ENCODE measurements around the gene PIK3AP1.
"Not testable (repeated sequence)": the region's sequence is repeated elsewhere in the genome, so short reads cannot be mapped to it uniquely, and the experiment has no call there.

PIK3AP1 gene

DNA sequence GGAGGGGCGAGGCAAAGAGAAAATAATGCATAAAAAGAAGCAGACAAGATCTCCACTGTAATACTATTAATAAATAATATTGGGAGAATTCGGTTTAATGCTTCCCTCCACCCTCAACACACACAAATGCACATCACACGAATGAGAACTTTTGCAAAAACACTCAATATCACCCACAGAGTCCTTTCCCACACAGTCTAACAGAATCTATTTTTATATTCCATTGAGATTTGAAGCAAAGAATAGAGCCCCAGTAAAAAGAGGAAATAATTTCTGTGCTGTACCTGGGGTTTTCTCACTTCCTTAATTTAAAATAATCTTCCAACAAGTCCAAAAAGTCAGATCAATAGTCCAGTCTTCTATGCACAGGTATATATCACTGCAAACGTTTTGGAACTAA lies 17.0 kb downstream of the PIK3AP1 start:
- no peak for ATAC-seq (replicated peaks; ENCODE audit: extremely low read depth, poor library complexity, severe bottlenecking)

DNA sequence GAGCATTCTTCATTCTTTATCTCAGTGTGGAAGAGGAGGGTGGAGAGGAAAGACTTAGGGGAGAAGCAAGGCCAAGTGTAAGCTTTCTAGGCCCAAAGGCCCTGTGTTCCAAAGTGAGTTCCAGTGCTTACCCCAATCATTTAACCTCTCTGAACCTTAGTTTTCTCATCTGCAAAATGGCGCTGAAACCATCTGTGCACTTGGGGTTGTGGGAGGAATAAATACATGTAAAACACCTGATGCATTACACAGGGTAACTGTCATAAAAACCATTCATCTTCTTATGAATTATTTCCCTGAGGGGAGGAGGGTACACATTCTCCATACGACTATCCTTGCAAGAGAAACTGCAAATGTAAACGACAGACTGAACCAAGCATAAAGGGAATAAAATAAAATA lies 19.0 kb downstream of the PIK3AP1 start:
- H3K9me3 Mint-ChIP-seq = no peaks in the 10 kb centered on the region
- H3K4me1 Mint-ChIP-seq = peaks cover 10% of the 10 kb centered on the region
- no peak overlapping the region for H3K4me3 Mint-ChIP-seq
- H3K27me3 Mint-ChIP-seq = no peaks in the 10 kb centered on the region
- no peak for DNase-seq (ENCODE audit: low spot score in 2 of 2)
- peaks cover 8% of the 10 kb centered on the region for H3K36me3 Mint-ChIP-seq (ENCODE audit: insufficient read depth)
- H3K27ac Mint-ChIP-seq (ENCODE audit: low read depth) = peak overlapping the region; percentile 58
- ATAC-seq (replicated peaks; ENCODE audit: extremely low read depth, poor library complexity, severe bottlenecking) = no peak

More for the DNA sequence above, 17.0 kb downstream of the PIK3AP1 start:
- Mint-ChIP-seq H3K36me3 (ENCODE audit: insufficient read depth) (peaks cover 13% of the 10 kb centered on the region), H3K4me3 (no peak overlapping the region), H3K27me3 (no peaks in the 10 kb centered on the region), H3K9me3 (no peaks in the 10 kb centered on the region), H3K4me1 (peaks cover 5% of the 10 kb centered on the region), H3K27ac (ENCODE audit: low read depth) (no peak overlapping the region)
- DNase-seq (ENCODE audit: low spot score in 2 of 2) = no peak

DNA sequence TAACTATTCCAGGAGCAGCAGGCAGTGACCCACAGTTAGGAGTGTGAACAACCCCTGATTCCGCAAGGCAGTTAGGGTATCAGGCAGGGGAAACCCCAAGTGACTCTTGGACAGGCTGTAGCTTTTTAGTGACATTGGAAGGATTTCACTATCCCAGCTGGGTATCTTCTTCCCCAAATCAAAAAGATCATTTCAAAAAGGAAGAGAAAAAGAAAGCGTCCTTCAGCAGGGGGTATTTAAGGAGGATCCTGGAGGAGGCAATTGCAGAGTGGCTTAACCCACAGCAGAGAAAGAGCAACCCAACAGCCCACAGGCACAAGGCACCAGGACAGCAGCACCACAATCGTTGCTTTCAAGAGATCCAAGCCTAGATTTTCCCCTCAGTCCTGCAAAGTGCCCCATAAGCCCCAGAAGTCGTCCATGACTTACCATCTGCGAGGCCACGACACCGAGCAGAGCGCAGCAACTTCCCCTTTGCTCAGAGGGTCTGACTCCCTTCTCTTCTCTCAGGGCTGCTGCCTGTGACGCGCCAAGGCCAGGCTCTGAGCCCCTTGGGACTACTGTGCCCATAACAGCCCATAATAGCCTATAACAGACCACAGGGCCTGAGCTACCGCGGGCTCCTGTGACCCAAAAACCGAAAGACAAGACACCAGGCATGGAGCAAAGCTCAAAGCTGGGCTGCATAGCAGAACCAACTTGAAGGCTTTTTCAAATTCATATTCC lies 19.8 kb downstream of the PIK3AP1 start:
- Mint-ChIP-seq H3K36me3 (ENCODE audit: insufficient read depth) (peaks cover 8% of the 10 kb centered on the region), H3K4me3 (peak overlapping the region; percentile 27), H3K27me3 (no peaks in the 10 kb centered on the region), H3K4me1 (peaks cover 17% of the 10 kb centered on the region), H3K9me3 (no peaks in the 10 kb centered on the region), H3K27ac (ENCODE audit: low read depth) (peak overlapping the region; percentile 58)
- ATAC-seq (replicated peaks; ENCODE audit: extremely low read depth, poor library complexity, severe bottlenecking) (peak; percentile 58), DNase-seq (ENCODE audit: low spot score in 2 of 2) (no peak)

DNA sequence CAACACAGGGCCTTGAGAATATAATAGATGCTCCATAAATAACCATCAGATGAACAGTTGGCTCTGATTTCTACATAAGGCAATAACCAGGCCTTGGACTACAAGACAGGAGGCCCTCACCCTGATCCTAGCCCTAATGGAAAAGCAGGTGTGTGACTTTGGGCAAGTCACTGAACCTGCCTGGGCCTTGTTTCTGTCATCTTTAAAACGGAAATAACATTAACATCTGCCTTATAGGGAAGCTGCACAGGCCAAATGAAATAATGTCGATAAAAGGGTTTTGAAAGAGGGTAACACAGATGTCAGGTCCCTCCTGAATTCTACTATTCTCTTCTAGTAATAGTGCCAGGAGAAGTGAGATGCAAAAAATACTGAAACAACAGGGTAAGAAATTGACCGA lies 20.7 kb downstream of the PIK3AP1 start:
- H3K4me3 Mint-ChIP-seq = no peak overlapping the region
- no peaks in the 10 kb centered on the region for H3K27me3 Mint-ChIP-seq
- no peak for DNase-seq (ENCODE audit: low spot score in 2 of 2)
- no peak overlapping the region for H3K27ac Mint-ChIP-seq (ENCODE audit: low read depth)
- peaks cover 8% of the 10 kb centered on the region for H3K36me3 Mint-ChIP-seq (ENCODE audit: insufficient read depth)
- no peaks in the 10 kb centered on the region for H3K9me3 Mint-ChIP-seq
- peaks cover 27% of the 10 kb centered on the region for H3K4me1 Mint-ChIP-seq
- no peak for ATAC-seq (replicated peaks; ENCODE audit: extremely low read depth, poor library complexity, severe bottlenecking)

DNA sequence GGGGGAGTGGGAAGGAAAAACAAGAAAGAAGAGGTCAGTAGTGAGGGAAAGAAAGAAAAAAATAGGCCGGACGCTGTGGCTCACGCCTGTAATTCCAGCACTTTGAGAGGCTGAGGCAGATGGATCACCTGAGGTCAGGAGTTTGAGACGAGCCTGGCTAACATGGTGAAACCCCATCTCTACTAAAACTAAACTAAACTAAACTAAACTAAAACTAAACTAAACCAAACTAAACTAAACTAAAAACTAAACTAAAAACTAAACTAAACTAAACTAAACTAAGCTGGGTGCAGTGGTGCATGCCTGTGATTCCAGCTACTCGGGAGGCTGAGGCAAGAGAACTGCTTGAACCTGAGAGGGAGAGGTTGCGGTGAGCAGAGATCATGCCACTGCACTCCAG lies 22.0 kb downstream of the PIK3AP1 start:
- H3K4me1 Mint-ChIP-seq = peaks cover 29% of the 10 kb centered on the region
- H3K27ac Mint-ChIP-seq (ENCODE audit: low read depth); H3K4me3 Mint-ChIP-seq; H3K36me3 Mint-ChIP-seq (ENCODE audit: insufficient read depth); ATAC-seq (replicated peaks; ENCODE audit: extremely low read depth, poor library complexity, severe bottlenecking); H3K9me3 Mint-ChIP-seq; H3K27me3 Mint-ChIP-seq; DNase-seq (ENCODE audit: low spot score in 2 of 2): not testable (repeated sequence)

DNA sequence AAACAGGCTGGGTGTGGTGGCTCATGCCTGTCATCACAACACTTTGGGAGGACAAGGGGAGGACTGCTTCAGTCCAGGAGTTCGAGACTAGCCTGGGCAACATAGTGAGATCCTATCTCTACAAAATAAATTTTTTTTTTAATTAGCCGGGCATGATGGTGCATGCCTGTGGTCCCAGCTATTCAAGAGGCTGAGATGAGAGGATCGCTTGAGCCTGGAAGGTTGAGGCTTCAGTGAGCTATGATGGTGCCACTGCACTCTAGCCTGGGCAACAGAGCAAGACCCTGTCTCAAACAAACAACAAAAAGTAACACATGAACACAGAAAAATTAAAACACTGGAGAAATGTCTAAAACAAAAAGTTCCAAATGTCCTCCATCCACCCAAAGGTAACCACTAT lies 22.9 kb downstream of the PIK3AP1 start:
- H3K36me3 Mint-ChIP-seq (ENCODE audit: insufficient read depth) = peaks cover 6% of the 10 kb centered on the region
- peaks cover 29% of the 10 kb centered on the region for H3K4me1 Mint-ChIP-seq
- H3K27ac Mint-ChIP-seq (ENCODE audit: low read depth) = no peak overlapping the region
- H3K9me3 Mint-ChIP-seq = no peaks in the 10 kb centered on the region
- no peak overlapping the region for H3K4me3 Mint-ChIP-seq
- no peak for ATAC-seq (replicated peaks; ENCODE audit: extremely low read depth, poor library complexity, severe bottlenecking)
- no peak for DNase-seq (ENCODE audit: low spot score in 2 of 2)
- no peaks in the 10 kb centered on the region for H3K27me3 Mint-ChIP-seq

DNA sequence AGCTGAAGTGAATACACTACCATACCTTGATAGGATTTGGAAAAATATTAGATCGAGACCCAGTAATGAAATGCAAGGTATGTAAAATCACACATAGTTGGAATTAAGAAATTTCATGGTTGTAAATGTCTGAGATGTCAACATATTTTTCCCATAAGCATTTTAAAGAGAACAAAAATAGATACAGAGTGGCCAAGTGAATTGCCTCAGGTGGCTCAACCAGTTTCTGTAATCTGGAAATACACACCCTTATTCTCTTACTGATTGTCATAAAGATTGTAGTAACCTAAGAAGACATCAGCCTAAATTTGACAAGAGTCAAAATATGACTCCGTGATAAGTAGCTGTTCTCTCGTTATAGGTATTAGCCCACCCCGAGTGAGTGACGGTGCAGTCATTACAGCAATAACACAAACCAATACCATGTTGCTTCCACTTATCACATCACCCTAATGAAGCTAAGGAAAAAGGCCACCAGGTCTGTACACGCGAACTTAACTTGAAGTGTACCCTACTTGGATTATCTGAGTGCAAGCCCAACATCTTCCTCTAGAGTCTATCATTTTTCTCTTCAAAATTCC lies 23.4 kb downstream of the PIK3AP1 start:
- Mint-ChIP-seq H3K4me1 (peaks cover 27% of the 10 kb centered on the region), H3K4me3 (no peak overlapping the region), H3K27ac (ENCODE audit: low read depth) (peak overlapping the region; percentile 76), H3K9me3 (no peaks in the 10 kb centered on the region), H3K36me3 (ENCODE audit: insufficient read depth) (peaks cover 5% of the 10 kb centered on the region), H3K27me3 (no peaks in the 10 kb centered on the region)
- DNase-seq (ENCODE audit: low spot score in 2 of 2) = no peak
- ATAC-seq (replicated peaks; ENCODE audit: extremely low read depth, poor library complexity, severe bottlenecking) = no peak

DNA sequence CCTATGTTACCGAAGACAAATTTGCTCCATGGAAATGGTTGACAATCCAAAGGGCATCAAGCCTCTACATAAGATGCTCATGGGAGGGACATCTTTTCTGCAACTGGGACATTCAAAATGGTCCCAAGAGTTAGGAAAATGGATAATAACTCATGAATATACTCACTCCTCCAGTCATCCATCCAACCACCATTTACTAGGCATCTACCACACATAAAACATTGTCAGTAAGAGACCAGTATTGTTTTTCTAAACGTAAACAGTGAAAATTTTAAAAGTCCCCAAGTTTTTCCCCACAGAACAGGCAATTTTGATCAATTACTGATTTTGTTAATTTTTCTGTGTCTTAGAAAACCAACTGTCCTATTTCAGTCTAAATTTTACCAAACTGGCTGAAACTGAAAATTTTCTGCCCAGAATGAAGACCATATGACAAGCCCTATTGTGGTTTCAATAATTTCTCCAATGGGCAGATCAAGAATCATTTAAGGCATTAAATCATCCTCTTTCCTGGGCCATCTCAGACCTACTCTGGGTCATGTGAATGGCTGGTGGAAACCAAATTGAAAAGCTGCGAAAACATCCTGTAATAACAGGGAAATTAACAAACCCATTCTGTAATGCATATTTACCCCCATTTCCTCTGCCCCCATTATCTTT lies 24.2 kb downstream of the PIK3AP1 start:
- no peaks in the 10 kb centered on the region for H3K9me3 Mint-ChIP-seq
- no peaks in the 10 kb centered on the region for H3K27me3 Mint-ChIP-seq
- H3K27ac Mint-ChIP-seq (ENCODE audit: low read depth) = peak overlapping the region; percentile 76
- H3K36me3 Mint-ChIP-seq (ENCODE audit: insufficient read depth) = peaks cover 3% of the 10 kb centered on the region
- peak overlapping the region; percentile 13 for H3K4me3 Mint-ChIP-seq
- ATAC-seq (replicated peaks; ENCODE audit: extremely low read depth, poor library complexity, severe bottlenecking) = no peak
- no peak for DNase-seq (ENCODE audit: low spot score in 2 of 2)
- peaks cover 24% of the 10 kb centered on the region for H3K4me1 Mint-ChIP-seq

DNA sequence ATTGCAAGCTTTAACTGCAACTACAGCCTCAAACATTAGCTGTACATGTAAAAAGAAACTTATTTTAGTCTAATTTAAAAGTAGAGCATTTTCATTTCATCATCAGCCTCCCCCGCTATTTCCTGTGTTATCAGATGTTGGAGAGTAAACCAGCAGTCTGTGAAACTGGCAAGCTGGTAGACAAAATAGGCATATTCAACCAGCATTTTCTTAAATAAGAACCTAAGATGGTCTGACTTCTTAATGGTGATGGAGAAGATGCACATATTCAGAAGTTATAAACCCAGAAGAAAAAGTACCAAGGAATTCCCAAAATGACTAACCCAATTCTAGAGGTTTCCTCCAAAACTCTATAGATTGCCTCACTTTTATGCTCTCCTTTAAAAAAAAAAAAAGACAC lies 24.9 kb downstream of the PIK3AP1 start:
- DNase-seq (ENCODE audit: low spot score in 2 of 2) (no peak), ATAC-seq (replicated peaks; ENCODE audit: extremely low read depth, poor library complexity, severe bottlenecking) (peak; percentile 87)
- Mint-ChIP-seq H3K9me3 (no peaks in the 10 kb centered on the region), H3K36me3 (ENCODE audit: insufficient read depth) (peaks cover 3% of the 10 kb centered on the region), H3K4me3 (peak overlapping the region; percentile 50), H3K27me3 (no peaks in the 10 kb centered on the region), H3K27ac (ENCODE audit: low read depth) (peak overlapping the region; percentile 76), H3K4me1 (peaks cover 28% of the 10 kb centered on the region)

DNA sequence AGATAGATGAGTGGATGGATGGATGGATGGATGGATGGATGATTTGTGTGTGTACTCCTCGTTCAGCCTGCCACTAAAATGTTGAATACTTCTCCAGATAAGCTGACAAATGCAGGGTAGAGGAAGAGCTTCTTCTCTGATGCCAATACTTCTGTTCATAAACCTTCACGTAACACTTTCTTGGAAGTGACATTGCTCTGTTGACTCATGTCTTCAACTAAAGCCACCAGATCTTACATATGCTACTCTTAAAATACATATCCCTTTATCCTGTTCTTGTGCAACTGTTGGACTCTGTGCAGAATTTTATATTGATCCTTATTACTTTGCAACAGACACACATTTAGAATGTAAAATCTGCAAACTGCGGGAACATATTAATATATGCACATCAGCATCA lies 26.9 kb downstream of the PIK3AP1 start:
- H3K9me3 Mint-ChIP-seq = no peaks in the 10 kb centered on the region
- peaks cover 5% of the 10 kb centered on the region for H3K36me3 Mint-ChIP-seq (ENCODE audit: insufficient read depth)
- H3K27me3 Mint-ChIP-seq = no peaks in the 10 kb centered on the region
- no peak for ATAC-seq (replicated peaks; ENCODE audit: extremely low read depth, poor library complexity, severe bottlenecking)
- H3K27ac Mint-ChIP-seq (ENCODE audit: low read depth) = no peak overlapping the region
- peaks cover 40% of the 10 kb centered on the region for H3K4me1 Mint-ChIP-seq
- no peak overlapping the region for H3K4me3 Mint-ChIP-seq
- DNase-seq (ENCODE audit: low spot score in 2 of 2) = no peak

DNA sequence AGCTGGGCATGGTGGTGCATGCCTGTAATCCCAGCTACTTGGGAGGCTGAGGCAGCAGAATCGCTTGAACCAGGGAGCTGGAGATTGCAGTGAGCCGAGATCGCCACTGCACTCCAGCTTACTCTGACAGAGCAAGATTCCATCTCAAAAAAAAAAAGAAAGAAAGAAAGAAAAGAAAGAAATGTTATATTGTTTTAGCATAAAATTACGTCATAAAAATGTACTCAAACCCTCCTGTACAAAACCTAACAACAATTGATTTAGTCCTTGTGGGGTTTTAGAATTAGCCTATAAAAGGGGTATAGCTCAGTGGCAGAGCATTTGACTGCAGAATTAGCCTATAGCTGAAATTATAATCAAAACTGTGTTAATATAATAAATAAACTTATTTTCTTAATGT lies 27.9 kb downstream of the PIK3AP1 start:
- Mint-ChIP-seq H3K27me3 (no peaks in the 10 kb centered on the region), H3K4me3 (no peak overlapping the region), H3K9me3 (no peaks in the 10 kb centered on the region), H3K4me1 (peaks cover 44% of the 10 kb centered on the region), H3K27ac (ENCODE audit: low read depth) (no peak overlapping the region), H3K36me3 (ENCODE audit: insufficient read depth) (peaks cover 5% of the 10 kb centered on the region)
- ATAC-seq (replicated peaks; ENCODE audit: extremely low read depth, poor library complexity, severe bottlenecking) (no peak), DNase-seq (ENCODE audit: low spot score in 2 of 2) (no peak)

DNA sequence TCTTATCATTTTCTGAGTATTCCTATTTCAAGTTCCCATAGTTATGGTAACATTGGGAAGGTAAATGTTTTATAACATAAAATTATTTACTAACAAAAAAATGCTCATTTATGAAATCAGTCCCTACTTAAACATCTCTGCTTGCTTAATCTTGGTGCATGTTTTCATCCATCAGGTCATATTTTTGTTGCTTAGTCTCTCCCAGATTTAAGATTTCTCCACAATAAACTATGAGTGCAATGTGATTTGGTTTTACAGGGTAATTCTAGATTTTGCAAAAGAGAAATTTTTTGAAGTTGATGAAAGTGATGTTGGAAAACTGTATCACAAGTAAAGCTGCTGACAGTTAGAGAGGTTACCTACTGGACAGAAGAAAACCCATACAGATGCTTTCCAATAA lies 28.6 kb downstream of the PIK3AP1 start:
- H3K36me3 Mint-ChIP-seq (ENCODE audit: insufficient read depth) = peaks cover 3% of the 10 kb centered on the region
- no peaks in the 10 kb centered on the region for H3K27me3 Mint-ChIP-seq
- ATAC-seq (replicated peaks; ENCODE audit: extremely low read depth, poor library complexity, severe bottlenecking) (no peak), DNase-seq (ENCODE audit: low spot score in 2 of 2) (no peak)
- no peaks in the 10 kb centered on the region for H3K9me3 Mint-ChIP-seq
- no peak overlapping the region for H3K4me3 Mint-ChIP-seq
- peaks cover 46% of the 10 kb centered on the region for H3K4me1 Mint-ChIP-seq
- no peak overlapping the region for H3K27ac Mint-ChIP-seq (ENCODE audit: low read depth)
